ENCODE results near the gene MRPS6. TPM values are rescaled to one million over a fixed set of nuclear protein-coding genes. Genes with fewer than 3 reads are reported as not detected.
A peak's percentile ranks its signal among the peaks of the same experiment; 100 is the strongest.

The MRPS6 gene
- total RNA-seq, 1 experiment from 2014 or later, result 32.1 TPM

DNA sequence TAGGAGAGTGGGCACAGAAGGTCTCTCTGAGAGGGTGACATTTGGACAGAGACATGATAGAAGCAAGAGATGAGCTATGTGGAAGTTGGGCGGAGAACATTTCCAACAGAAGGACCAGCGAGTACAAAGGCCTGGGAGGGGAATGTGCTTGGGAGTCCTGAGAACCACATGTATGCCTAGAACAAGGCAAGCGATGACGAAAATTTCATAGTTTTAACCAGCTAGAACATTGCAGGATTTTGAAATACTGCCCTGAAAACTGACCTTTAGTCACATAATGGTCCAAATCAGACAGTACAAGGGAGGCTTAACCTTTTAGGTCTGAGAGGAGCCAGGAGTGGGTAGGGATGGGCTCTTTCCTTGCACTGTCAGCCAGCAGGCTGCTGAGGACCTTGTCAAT is 68.0 kb downstream of the MRPS6 start:
- peaks cover 11% of the 10 kb centered on the region; the same call in 1 of the 2 replicates for H3K9me3 ChIP-seq
- DNase-seq, result no peak
- H3K27me3 ChIP-seq, result no peaks in the 10 kb centered on the region
- H3K4me3 ChIP-seq, result no peak overlapping the region
- peaks cover 76% of the 10 kb centered on the region for H3K36me3 ChIP-seq

DNA sequence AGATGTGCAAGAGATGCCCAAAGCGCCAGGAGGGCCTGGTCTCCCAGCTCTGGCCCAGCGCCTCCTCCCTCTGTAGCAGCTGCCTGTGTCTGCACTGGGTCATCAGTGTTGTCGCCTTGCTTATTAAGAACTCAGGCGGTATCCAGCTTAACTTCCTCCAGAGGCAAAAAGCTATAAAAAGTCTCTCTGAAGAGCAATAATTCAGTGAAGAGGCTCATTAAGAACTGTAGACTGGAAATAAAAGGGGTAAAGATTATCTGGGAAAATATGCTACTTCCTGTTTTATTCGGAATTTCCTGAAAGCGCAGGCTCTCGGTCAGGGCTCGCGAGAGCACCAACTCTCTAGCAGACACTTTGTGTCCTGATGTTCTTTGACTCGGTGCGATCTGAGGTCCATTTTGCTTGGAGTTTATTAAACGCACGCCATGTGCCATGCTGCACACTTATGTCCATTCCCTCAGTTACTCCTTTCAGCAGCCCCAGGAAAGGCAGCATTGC is 70.4 kb downstream of the MRPS6 start:
- no peaks in the 10 kb centered on the region for H3K27me3 ChIP-seq
- DNase-seq, result no peak
- peaks cover 76% of the 10 kb centered on the region for H3K36me3 ChIP-seq
- H3K4me3 ChIP-seq, result no peak overlapping the region
- peaks cover 8% of the 10 kb centered on the region; the same call in 1 of the 2 replicates for H3K9me3 ChIP-seq

DNA sequence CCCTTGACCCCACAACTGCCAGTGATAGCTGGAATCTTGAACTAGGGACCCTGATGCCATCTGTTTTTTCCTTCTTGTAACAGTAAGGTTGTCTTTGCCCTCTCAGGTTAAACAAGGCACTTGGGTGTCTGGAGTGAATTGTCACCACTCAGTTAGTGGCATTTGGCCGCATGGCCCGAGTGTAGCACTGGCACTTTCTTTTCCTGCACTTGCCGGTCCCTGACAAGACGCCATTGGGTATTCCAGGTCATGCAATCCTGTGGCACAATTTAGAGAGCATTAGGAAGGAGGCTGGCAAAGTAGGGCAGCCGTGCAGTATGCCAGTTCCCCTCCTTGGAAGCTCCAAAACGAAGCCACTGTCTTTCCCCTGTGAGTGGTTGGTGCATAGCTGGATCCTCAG is 70.8 kb downstream of the MRPS6 start:
- H3K36me3 ChIP-seq, result peaks cover 79% of the 10 kb centered on the region
- DNase-seq, result no peak
- H3K27me3 ChIP-seq, result no peaks in the 10 kb centered on the region
- no peak overlapping the region for H3K4me3 ChIP-seq
- peaks cover 8% of the 10 kb centered on the region; the same call in 1 of the 2 replicates for H3K9me3 ChIP-seq

DNA sequence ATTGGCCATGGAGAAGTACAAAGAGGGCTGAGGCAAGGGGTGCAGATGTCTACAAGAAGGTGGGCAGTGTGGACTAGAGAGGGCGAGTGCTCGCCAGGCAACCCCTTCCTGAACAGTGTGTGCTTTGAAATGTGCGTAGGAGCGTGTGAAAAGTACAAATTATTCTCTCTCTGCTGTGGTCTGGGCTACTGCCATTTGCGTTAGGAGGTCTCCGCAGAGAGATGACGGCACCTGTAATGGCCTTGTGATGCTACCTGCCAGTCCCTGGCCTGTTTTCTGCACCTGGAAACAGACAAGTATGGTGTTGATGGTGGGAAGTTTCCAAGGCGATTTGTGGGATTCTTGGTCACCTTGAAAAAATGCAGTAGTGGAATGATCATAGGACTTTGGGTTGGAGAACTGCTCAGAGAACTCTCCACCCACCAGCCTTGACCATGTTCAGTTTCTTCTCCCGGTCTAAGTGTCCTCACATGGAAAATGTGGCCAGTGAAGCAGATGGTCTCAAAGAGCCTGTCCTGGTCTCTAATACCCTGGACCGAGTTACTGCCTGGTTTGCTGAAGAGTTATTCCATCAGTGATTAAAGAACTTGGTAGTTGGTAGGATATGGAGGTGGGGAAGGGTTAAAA is 74.5 kb downstream of the MRPS6 start:
- Histone ChIP-seq H3K9me3 (peaks cover 8% of the 10 kb centered on the region; the same call in 1 of the 2 replicates), H3K4me3 (no peak overlapping the region), H3K27me3 (no peaks in the 10 kb centered on the region), H3K36me3 (peaks cover 76% of the 10 kb centered on the region)
- DNase-seq, result no peak

DNA sequence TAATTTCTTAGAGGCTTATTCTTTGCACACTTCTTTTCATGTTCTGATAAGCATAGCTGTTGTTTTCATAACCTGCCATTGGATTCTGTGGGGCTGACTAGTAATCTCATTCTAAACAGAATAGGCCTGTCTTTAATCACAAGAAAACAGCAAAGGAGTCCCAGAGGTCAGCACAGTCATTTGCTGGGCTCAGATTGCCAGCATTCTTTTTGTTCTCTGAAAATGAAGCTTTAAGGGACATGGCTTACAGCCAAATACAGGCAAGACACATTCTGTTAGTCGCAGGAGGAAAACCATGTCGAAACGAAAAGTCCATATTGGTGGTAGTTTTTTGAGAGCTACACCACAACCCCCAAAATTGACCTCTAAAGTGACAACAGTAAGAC is 75.0 kb downstream of the MRPS6 start:
- peaks cover 8% of the 10 kb centered on the region; the same call in 1 of the 2 replicates for H3K9me3 ChIP-seq
- peaks cover 76% of the 10 kb centered on the region for H3K36me3 ChIP-seq
- H3K4me3 ChIP-seq, result no peak overlapping the region
- no peaks in the 10 kb centered on the region for H3K27me3 ChIP-seq
- no peak for DNase-seq

DNA sequence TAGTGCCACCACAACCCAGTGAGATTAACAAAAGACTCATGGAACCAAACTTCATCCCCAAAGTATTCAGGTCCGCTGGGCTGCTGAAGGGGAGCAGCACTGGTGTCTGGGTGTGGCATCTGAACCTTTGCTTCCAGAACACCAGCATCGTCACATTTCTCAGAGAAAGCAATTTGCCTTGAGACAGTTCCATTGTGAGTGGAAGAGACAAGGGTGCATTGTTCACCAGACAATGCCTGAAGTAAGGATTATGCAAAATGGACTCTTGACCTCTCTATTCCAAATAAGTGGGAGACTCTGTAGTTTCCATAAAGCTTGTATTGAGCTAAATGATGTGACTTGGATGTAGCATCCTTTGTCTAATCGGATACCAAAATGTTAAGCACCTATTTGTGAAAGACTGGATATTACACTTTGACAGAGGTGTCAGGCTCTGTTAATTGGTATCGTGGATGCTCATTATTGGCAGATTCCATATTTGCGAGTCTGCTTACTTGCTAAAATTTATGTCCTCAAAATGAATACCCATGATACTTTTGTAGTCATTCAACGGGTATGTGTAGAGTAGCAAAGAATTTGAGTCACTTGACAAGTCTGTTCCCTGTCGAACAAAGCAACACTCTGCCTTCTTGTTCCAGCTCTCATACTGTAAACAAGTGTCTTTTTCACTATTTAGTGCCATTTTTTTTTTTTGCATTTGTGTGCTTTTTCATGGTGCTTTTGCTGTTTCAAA is 75.6 kb downstream of the MRPS6 start:
- H3K36me3 ChIP-seq, result peaks cover 70% of the 10 kb centered on the region
- H3K27me3 ChIP-seq, result no peaks in the 10 kb centered on the region
- peaks cover 8% of the 10 kb centered on the region; the same call in 1 of the 2 replicates for H3K9me3 ChIP-seq
- no peak overlapping the region for H3K4me3 ChIP-seq
- no peak for DNase-seq

DNA sequence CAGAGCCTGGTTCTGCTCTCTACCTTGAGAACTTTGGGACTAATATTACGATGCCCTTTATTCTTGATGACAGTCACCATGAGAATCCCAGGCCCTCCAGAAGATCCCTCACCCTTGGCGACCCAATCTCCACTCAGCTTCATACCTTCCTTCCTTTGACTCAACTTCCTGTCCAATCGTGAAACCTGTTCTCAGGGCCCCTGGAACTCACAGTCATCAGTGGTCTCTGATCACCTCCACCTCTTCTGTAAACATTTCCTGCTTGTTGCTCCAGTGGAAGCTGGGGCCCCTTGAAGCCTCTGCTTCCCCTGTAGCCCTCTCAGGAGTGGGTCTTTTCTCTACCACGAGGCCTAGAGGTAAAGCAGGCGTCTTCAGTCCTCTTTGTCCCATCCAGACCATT is 79.1 kb downstream of the MRPS6 start:
- peaks cover 40% of the 10 kb centered on the region for H3K36me3 ChIP-seq
- H3K27me3 ChIP-seq, result no peaks in the 10 kb centered on the region
- no peak for DNase-seq
- no peak overlapping the region for H3K4me3 ChIP-seq
- no peaks in the 10 kb centered on the region for H3K9me3 ChIP-seq

DNA sequence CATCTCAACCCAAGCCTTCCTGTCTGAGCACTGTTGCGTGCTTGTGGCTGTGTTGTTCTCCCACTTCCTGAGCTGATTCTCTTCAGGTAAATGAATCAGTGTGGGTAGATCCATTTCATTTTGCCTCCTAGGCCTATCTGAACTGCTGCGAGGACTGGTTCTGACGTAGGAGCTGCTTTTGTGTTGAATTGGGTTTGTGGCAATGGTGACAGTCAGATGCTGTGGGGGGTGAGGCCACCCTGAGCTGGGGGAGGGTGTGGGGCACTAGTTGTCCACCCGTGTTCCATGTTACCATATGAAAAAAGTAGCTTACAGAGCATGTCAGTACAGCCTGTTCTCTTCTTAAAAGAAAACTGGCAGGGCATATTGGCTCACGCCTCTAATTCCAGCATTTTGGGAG is 81.5 kb downstream of the MRPS6 start:
- no peak overlapping the region for H3K4me3 ChIP-seq
- H3K27me3 ChIP-seq, result no peaks in the 10 kb centered on the region
- peaks cover 26% of the 10 kb centered on the region for H3K36me3 ChIP-seq
- DNase-seq, result no peak
- H3K9me3 ChIP-seq, result no peaks in the 10 kb centered on the region

DNA sequence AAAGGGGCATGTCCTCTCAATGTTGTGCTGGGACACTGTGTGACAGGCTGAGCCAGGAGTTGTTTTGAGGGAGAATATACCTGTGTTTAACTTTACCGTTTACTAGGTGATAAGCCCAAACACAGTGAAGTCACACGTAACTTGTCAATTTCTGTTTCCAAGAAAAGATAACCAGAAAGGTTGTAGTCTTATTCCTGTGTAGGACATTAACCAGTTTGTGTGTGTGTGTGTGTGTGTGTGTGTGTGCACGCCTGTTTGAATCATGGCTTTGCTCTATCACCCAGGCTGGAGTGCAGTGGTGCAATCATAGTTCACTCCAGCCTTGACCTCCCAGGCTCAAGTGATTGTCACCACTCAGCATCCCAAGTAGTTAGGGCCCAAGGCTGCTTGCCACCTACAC is 83.6 kb downstream of the MRPS6 start:
- no peak overlapping the region for H3K4me3 ChIP-seq
- H3K9me3 ChIP-seq, result no peaks in the 10 kb centered on the region
- DNase-seq, result no peak
- H3K27me3 ChIP-seq, result no peaks in the 10 kb centered on the region
- peaks cover 13% of the 10 kb centered on the region for H3K36me3 ChIP-seq

DNA sequence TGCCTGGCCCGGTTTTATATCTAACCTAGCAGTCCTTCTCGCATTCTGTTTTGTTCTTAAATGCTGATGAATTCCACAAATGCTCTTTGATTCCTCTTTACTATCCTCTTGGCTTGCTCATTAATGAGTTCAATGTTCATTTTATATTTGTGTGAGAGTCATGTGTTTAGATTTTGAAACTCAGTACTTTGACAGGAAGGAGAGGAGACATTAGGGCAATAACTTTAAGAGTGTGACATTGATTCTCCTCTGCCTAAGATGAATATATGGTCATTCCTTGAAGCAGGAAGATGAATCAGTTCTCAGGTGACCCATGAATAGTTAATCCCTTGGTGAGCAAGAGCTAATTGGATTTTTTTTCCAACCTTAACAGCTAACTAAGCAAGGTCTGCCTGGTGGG is 84.1 kb downstream of the MRPS6 start:
- no peaks in the 10 kb centered on the region; the same call in 1 of the 2 replicates for H3K9me3 ChIP-seq

DNA sequence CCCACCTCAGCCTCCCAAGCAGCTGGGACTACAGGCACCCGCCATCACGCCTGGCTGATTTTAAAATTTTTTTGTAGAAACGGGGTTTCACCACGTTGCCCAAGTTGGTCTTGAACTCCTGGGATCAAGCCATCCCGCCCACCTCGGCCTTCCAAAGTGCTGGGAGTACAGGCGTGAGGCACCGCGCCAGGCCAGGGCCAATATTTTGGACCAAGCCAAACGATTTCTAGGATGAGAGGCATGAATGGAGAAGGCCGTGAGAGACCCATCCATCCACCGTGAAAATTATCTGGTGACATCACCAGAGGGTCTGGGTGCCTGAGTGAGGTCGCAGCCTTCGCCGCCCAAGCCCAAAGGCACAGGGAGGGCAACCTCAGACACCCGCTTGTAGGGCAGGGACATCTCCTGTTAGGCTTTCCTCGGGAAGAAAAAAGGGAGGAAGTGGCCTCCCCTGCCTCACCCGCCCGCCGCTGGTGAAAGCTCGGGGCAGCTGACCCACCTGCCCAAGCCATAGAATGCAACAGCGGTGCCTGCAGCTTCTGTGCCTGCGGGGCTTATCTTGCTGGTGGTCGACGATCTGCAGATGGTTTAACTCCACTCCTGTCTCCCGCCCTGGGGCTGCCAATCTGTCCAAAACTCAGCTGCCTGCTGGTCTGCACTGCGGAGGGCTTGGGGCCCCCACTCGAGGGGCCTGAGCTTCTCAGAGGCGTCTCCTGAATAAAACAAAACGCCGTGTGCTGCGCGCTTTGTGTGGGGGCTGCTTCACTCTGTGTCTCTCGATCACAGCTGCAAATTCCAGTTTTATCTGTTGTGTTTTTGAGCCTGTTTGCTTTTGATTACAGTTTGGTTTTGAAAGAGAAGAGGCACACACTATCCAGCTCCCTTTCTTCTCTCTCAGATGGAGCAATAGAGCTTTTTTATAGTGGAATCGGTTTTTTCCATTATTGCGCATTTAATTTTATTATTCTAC is 85.8 kb downstream of the MRPS6 start:
- H3K9me3 ChIP-seq, result peaks cover 3% of the 10 kb centered on the region
- DNase-seq, result no peak
- peaks cover 10% of the 10 kb centered on the region for H3K36me3 ChIP-seq
- no peak overlapping the region for H3K4me3 ChIP-seq
- H3K27me3 ChIP-seq, result no peaks in the 10 kb centered on the region

More for the DNA sequence above, 84.1 kb downstream of the MRPS6 start:
- H3K27me3 ChIP-seq, result no peaks in the 10 kb centered on the region
- H3K36me3 ChIP-seq, result peaks cover 10% of the 10 kb centered on the region
- DNase-seq, result no peak
- H3K4me3 ChIP-seq, result no peak overlapping the region

DNA sequence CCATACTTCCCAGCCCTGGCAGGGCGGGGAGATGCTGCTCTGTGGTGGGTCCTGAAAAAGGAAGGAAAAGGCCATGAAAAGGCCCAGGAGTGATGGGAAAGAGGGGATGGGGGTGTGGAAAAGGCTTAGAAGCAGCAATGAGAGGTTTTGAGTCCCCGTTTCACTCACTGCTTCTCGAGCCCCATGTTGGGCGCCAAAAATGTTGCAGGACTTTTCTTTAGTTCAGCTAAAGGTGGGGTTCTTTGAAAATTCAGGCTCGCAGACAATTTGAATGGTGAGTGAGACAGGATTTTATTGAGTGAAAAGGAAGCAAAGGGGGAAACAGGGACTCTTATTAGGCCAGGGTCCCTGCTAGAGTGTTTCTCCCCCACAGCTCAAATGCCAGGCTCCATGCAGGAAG is 93.1 kb downstream of the MRPS6 start:
- Histone ChIP-seq H3K4me3 (no peak overlapping the region), H3K27me3 (no peaks in the 10 kb centered on the region), H3K36me3 (peaks cover 45% of the 10 kb centered on the region), H3K9me3 (peaks cover 47% of the 10 kb centered on the region)
- peak; percentile 39 for DNase-seq

DNA sequence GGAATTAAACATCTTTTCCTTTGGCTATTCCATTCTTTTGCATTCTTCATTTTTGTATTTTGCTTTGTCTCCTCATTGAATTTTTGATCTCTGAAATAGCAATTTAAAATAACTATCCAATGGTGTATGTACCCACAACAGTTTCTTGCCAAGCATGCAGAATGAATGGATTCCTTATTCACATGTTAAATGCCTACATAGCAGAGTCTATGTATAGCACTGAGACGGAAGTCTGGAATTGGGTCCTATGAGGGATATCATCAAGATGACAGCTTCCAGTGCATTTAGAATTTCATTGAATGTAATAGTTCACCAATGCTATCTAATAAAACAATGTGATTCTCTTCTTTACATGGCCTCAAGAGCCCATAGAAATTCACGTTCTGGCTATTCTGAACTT is 97.5 kb downstream of the MRPS6 start:
- Histone ChIP-seq H3K9me3 (peaks cover 51% of the 10 kb centered on the region), H3K4me3 (no peak overlapping the region), H3K36me3 (peaks cover 46% of the 10 kb centered on the region), H3K27me3 (no peaks in the 10 kb centered on the region)
- no peak for DNase-seq

DNA sequence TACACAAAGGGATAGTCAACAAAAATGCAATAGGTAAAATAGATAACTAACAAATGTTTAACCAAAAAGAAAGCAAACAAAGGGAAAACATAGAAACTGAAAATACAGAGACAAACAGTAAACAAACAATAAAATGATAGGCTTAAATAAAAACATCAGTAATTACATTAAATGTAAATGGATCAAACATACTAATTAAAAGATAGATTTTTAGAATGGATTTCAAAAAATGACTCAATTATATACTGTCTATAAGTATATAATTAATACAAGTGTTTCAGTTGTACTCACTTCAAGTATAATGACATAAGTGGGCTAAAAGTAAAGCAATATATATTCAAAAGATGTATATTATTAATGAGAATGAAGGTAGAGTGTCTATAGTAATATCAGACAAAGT is 101.1 kb downstream of the MRPS6 start:
- no peak overlapping the region for H3K4me3 ChIP-seq
- no peaks in the 10 kb centered on the region for H3K27me3 ChIP-seq
- peaks cover 23% of the 10 kb centered on the region for H3K9me3 ChIP-seq
- DNase-seq, result no peak
- H3K36me3 ChIP-seq, result peaks cover 25% of the 10 kb centered on the region

DNA sequence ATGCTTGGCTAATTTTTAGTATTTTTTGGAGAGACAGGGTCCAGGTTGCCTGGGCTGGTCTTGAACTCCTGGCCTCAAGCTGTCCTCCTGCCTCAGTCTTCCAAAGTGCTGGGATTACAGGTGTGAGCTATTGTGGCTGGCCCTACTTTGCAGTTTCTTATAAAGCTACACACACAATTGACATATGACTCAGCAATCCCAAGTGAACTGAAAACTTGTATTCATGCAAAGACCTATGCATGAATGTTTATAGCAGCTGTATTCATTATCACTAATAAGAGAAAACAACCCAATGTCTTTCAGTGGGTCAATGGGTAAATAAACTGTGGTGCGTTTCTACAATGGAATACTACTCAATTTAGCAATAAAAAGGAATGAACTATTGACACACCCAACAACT is 103.1 kb downstream of the MRPS6 start:
- H3K27me3 ChIP-seq, result no peaks in the 10 kb centered on the region
- no peak overlapping the region for H3K4me3 ChIP-seq
- no peak for DNase-seq
- peaks cover 19% of the 10 kb centered on the region for H3K36me3 ChIP-seq
- H3K9me3 ChIP-seq, result peaks cover 19% of the 10 kb centered on the region

DNA sequence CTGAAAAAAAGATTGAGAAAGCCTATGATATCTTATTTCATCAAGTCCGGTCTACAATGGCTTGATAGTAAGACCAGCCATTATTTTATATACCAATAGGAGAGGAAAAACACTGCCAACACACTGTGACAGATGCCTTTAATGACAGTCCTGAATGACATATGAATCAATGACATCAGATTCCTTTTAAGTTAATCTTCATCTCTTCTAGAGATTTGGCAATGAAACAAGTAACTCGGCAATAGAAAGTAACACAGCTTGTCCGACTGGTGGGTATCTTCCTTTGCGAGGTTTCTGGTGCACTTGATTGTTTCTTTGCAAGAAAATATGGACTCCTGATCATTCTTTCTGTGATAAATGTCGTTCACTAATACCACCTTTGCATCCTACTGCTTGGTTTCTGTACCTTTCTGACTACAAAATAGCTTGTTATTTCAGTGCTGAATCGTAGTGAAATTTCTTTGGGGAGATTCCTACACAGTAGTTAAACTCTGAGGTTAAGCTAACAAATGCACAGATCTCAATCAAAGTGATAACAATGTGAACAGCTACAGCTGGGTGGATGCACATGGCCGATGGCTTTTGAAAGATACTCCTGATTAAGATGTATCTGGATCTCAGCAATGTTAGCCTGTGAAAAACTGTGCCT is 104.7 kb downstream of the MRPS6 start:
- Histone ChIP-seq H3K36me3 (peaks cover 5% of the 10 kb centered on the region), H3K27me3 (no peaks in the 10 kb centered on the region), H3K4me3 (no peak overlapping the region), H3K9me3 (peaks cover 5% of the 10 kb centered on the region)
- no peak for DNase-seq
